HG03575 (cell line): ENCODE data around the gene CES2.
"Not testable (repeated sequence)": the region's sequence is repeated elsewhere in the genome, so short reads cannot be mapped to it uniquely, and the experiment has no call there.

Experiments
- ATAC-seq: cut with Tn5 transposase; IDR thresholded peaks from one replicate; pipeline ENCODE4 v1.9.1; 2021; ENCODE audit not compliant: unreplicated experiment, insufficient number of reproducible peaks, low FRiP score; ENCODE audit errors: extremely low read depth

CES2 gene

GRCh38 chr16:66948134-66948836, 13.0 kb downstream of the CES2 start:
- no peak for ATAC-seq

GRCh38 chr16:66948837-66949225, 13.5 kb downstream of the CES2 start:
- no peak for ATAC-seq

GRCh38 chr16:66949472-66949871, 14.2 kb downstream of the CES2 start:
- no peak for ATAC-seq

GRCh38 chr16:66950437-66950836, 15.1 kb downstream of the CES2 start:
- ATAC-seq, result no peak

GRCh38 chr16:66950971-66951790, 15.9 kb downstream of the CES2 start:
- no peak for ATAC-seq

GRCh38 chr16:66952430-66953110, 17.3 kb downstream of the CES2 start:
- ATAC-seq, result no peak

- no peak for ATAC-seq
Observed at GRCh38 chr16:66953462-66954096, 18.3 kb downstream of the CES2 start.

GRCh38 chr16:66954097-66954659, 18.9 kb downstream of the CES2 start:
- ATAC-seq, result no peak

- ATAC-seq, result not testable (repeated sequence)
Observed at GRCh38 chr16:66955363-66956153, 20.2 kb downstream of the CES2 start.

- ATAC-seq, result not testable (repeated sequence)
Observed at GRCh38 chr16:66956154-66956457, 20.8 kb downstream of the CES2 start.

- ATAC-seq, result no peak
Observed at GRCh38 chr16:66958857-66959703, 23.8 kb downstream of the CES2 start.

GRCh38 chr16:66959704-66960161, 24.4 kb downstream of the CES2 start:
- ATAC-seq, result no peak

GRCh38 chr16:66960270-66960669, 25.0 kb downstream of the CES2 start:
- no peak for ATAC-seq

- ATAC-seq, result no peak
Observed at GRCh38 chr16:66961065-66961744, 25.9 kb downstream of the CES2 start, which contains the start of gene CES3. Gene CES3, plus strand, starts transcription at chr16:66961266. Its CDS starts 42 bp downstream, at chr16:66961308.

- no peak for ATAC-seq
Observed at GRCh38 chr16:66961914-66962313, 26.6 kb downstream of the CES2 start.

GRCh38 chr16:66964049-66964448, 28.7 kb downstream of the CES2 start:
- no peak for ATAC-seq

- no peak for ATAC-seq
Observed at GRCh38 chr16:66968847-66969246, 33.5 kb downstream of the CES2 start.
